HPDE6-E6E7 (cell line): ENCODE data around the gene RABGAP1L.
"Not testable (repeated sequence)": the region's sequence is repeated elsewhere in the genome, so short reads cannot be mapped to it uniquely, and the experiment has no call there.

Experiments used
- DNase-seq: peaks from one replicate; pipeline ENCODE4 v3.0.0; 2011; ENCODE audit warnings: missing footprints; ENCODE audit errors: extremely low spot score

RABGAP1L gene

GRCh38 chr1:174556392-174556791 is 397.1 kb downstream of the RABGAP1L start:
- DNase-seq = no peak

GRCh38 chr1:174568551-174568950 is 409.2 kb downstream of the RABGAP1L start:
- DNase-seq = no peak

GRCh38 chr1:174569240-174569639 is 409.9 kb downstream of the RABGAP1L start:
- DNase-seq = no peak

GRCh38 chr1:174572771-174573170 is 413.5 kb downstream of the RABGAP1L start:
- DNase-seq = no peak

GRCh38 chr1:174576120-174576519 is 416.8 kb downstream of the RABGAP1L start:
- DNase-seq = not testable (repeated sequence)

GRCh38 chr1:174577681-174578080 is 418.4 kb downstream of the RABGAP1L start:
- DNase-seq = no peak

- DNase-seq = no peak
Observed at GRCh38 chr1:174580801-174581200, 421.5 kb downstream of the RABGAP1L start.

- DNase-seq = no peak
Observed at GRCh38 chr1:174583316-174583715, 424.0 kb downstream of the RABGAP1L start.

GRCh38 chr1:174584071-174584470 is 424.8 kb downstream of the RABGAP1L start:
- no peak for DNase-seq

GRCh38 chr1:174588618-174589017 is 429.3 kb downstream of the RABGAP1L start:
- not testable (repeated sequence) for DNase-seq

GRCh38 chr1:174605198-174605597 is 445.9 kb downstream of the RABGAP1L start:
- DNase-seq = no peak

- no peak for DNase-seq
Observed at GRCh38 chr1:174606471-174606870, 447.2 kb downstream of the RABGAP1L start.

GRCh38 chr1:174617905-174618304 is 458.6 kb downstream of the RABGAP1L start:
- not testable (repeated sequence) for DNase-seq

GRCh38 chr1:174623324-174624035 is 464.2 kb downstream of the RABGAP1L start:
- DNase-seq = no peak

GRCh38 chr1:174626031-174627025 is 467.0 kb downstream of the RABGAP1L start:
- no peak for DNase-seq

GRCh38 chr1:174637487-174637886 is 478.2 kb downstream of the RABGAP1L start:
- DNase-seq = no peak

- DNase-seq = no peak
Observed at GRCh38 chr1:174639461-174639860, 480.1 kb downstream of the RABGAP1L start.

- no peak for DNase-seq
Observed at GRCh38 chr1:174640783-174641182, 481.5 kb downstream of the RABGAP1L start.

GRCh38 chr1:174642393-174642792 is 483.1 kb downstream of the RABGAP1L start:
- DNase-seq = no peak

- DNase-seq = no peak
Observed at GRCh38 chr1:174643206-174643605, 483.9 kb downstream of the RABGAP1L start.

GRCh38 chr1:174649572-174649971 is 490.3 kb downstream of the RABGAP1L start:
- not testable (repeated sequence) for DNase-seq

- DNase-seq = no peak
Observed at GRCh38 chr1:174652569-174653280, 493.4 kb downstream of the RABGAP1L start.
